ENCODE results near the gene MCEMP1. TPM values are rescaled to one million over a fixed set of nuclear protein-coding genes. Genes with fewer than 3 reads are reported as not detected.

The MCEMP1 gene
- polyA plus RNA-seq, 3 donors = 79.4 to 122 (median 104) TPM

DNA sequence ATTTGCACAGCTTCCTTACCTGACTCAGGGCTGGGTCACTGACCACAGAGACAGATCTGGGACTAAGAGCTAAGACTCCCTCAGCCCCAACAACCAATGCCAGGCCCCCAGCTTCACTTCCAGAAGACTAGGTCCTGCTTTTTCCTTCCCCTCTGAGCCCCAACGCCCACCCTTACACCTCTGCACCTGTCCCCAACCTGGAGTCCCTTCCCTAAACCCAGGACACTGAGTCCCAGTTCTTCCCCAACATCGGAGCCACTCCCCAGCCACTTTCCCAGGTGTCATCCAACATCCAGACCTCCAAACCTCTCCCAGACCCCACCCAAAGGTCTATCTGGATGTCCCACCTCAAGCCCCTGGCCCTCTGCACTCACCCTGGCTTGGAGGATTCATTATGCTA lies 22.1 kb downstream of the MCEMP1 start:
- TF ChIP-seq, protein P1, sequence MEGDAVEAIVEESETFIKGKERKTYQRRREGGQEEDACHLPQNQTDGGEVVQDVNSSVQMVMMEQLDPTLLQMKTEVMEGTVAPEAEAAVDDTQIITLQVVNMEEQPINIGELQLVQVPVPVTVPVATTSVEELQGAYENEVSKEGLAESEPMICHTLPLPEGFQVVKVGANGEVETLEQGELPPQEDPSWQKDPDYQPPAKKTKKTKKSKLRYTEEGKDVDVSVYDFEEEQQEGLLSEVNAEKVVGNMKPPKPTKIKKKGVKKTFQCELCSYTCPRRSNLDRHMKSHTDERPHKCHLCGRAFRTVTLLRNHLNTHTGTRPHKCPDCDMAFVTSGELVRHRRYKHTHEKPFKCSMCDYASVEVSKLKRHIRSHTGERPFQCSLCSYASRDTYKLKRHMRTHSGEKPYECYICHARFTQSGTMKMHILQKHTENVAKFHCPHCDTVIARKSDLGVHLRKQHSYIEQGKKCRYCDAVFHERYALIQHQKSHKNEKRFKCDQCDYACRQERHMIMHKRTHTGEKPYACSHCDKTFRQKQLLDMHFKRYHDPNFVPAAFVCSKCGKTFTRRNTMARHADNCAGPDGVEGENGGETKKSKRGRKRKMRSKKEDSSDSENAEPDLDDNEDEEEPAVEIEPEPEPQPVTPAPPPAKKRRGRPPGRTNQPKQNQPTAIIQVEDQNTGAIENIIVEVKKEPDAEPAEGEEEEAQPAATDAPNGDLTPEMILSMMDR (IDR thresholded peaks at IDR 0.05) = no peak
- H4K20me1 ChIP-seq (ENCODE audit: insufficient read depth, low read length) = no peaks in the 10 kb centered on the region
- peaks cover 4 to 10% (median 4%) of the 10 kb centered on the region in 3 donors for H3K27me3 Mint-ChIP-seq (ENCODE audit: low read depth in 3 of 3)
- peak overlapping the region; percentile 25 to 86 for H3K4me3 Mint-ChIP-seq
- H2AFZ ChIP-seq (ENCODE audit: insufficient read depth, low read depth, low read length, poor library complexity, severe bottlenecking) = no peak overlapping the region
- intact Hi-C loops (cut with micrococcal nuclease) = loop anchor here (5.0 kb wide), 2 partner anchors 38 to 43 kb away; no protein-coding TSS in a partner anchor
- H3K36me3 ChIP-seq (replicated peaks in 1 of 2; ENCODE audit: control insufficient read depth in 1 of 2, insufficient read depth in 2 of 2, low read length in 2 of 2) = no peaks in the 10 kb centered on the region
- H3K27ac ChIP-seq (ENCODE audit: low read depth in 1 of 2, low read length in 2 of 2) = no peak overlapping the region
- H3K9me3 ChIP-seq (replicated peaks in 1 of 2; ENCODE audit: control insufficient read depth in 1 of 2, insufficient read depth in 1 of 2, low read length in 2 of 2) = no peaks in the 10 kb centered on the region
- H3K9ac ChIP-seq (ENCODE audit: insufficient read depth, low read length, poor library complexity, severe bottlenecking) = no peak overlapping the region
- H3K4me2 ChIP-seq (replicated peaks; ENCODE audit: extremely low read depth, low read length, poor library complexity, severe bottlenecking) = no peak overlapping the region
- no peaks in the 10 kb centered on the region for H3K9me3 Mint-ChIP-seq
- H3K27me3 ChIP-seq (ENCODE audit: control insufficient read depth in 2 of 2, insufficient read depth in 2 of 2, low read length in 2 of 2) = no peaks in the 10 kb centered on the region
- peak in 1 of 3 donors; percentile 11 for DNase-seq
- H3K36me3 Mint-ChIP-seq = peaks cover 0 to 2% of the 10 kb centered on the region in 2 donors
- H3K4me1 Mint-ChIP-seq = peaks cover 58% of the 10 kb centered on the region
- peak overlapping the region in 6 of 7 donors; percentile 54 to 89 (median 80) for H3K27ac Mint-ChIP-seq
- peaks cover 53 to 60% of the 10 kb centered on the region in 2 donors for H3K4me1 ChIP-seq (ENCODE audit: control insufficient read depth in 1 of 2, insufficient read depth in 2 of 2, low read length in 2 of 2)
- no peaks in the 10 kb centered on the region for H3K79me2 ChIP-seq (ENCODE audit: insufficient read depth, low read length)
- no peak overlapping the region for H3K4me3 ChIP-seq (replicated peaks in 1 of 3; ENCODE audit: low read depth in 2 of 3, low read length in 3 of 3)
- WGBS (ENCODE audit: insufficient coverage) = 30% methylated on average over 2 of the region's 2 CpGs

DNA sequence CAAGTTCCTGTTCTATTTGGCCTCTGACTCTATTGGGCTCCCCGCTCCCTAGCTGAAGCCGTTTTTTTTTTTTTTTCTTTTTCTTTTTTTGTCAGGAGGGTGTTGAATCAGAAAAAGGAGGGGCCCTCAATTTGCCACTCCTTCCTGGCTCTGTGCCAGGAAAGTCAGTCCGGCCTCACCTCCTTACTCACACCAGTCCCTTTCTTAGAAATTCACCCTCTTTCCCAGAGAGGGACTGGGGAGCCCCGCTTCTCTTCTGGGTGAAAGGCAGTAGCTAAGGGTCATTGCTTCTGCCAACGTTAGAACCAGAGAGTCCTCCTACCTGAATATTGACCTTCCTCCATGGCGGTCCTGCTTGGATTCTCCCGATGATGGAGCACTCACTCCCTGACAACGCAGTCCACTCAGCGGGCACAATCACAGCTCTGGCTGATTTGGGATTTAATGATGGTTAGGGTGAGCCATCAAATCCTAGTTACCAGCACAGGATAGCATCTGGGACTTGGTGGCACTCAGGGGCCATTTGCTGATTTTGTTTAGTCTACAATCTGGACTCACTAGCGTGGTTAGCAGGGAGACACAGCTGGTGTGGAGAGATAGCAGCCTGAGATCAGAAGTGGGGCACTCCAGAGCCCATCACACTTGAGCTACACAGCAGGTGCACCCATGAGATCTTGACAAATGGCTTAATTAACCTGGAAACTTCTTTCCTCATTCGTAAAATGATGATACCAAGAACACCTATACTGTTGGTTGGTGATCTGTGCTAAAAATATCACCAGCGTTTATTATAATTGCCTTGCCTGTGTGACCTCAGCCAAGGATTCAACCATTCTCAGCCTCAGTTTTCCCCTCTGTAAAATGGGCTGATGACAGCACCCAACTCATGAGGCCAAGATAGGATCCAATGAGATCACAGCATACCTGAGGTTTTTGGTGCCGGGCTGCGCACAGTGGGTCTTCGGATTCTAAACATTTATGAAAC lies 22.8 kb downstream of the MCEMP1 start:
- Mint-ChIP-seq H3K27ac (peak overlapping the region in 5 of 7 donors; percentile 54 to 89 (median 86)), H3K9me3 (no peaks in the 10 kb centered on the region), H3K4me1 (peaks cover 58% of the 10 kb centered on the region), H3K27me3 (ENCODE audit: low read depth in 3 of 3) (peaks cover 4 to 10% (median 4%) of the 10 kb centered on the region in 3 donors), H3K4me3 (peak overlapping the region; percentile 25 to 86), H3K36me3 (peaks cover 0 to 2% of the 10 kb centered on the region in 2 donors)
- Histone ChIP-seq H3K36me3 (replicated peaks in 1 of 2; ENCODE audit: control insufficient read depth in 1 of 2, insufficient read depth in 2 of 2, low read length in 2 of 2) (no peaks in the 10 kb centered on the region), H3K27me3 (ENCODE audit: control insufficient read depth in 2 of 2, insufficient read depth in 2 of 2, low read length in 2 of 2) (no peaks in the 10 kb centered on the region), H4K20me1 (ENCODE audit: insufficient read depth, low read length) (no peaks in the 10 kb centered on the region), H3K4me1 (ENCODE audit: control insufficient read depth in 1 of 2, insufficient read depth in 2 of 2, low read length in 2 of 2) (peaks cover 54 to 61% of the 10 kb centered on the region in 2 donors), H3K79me2 (ENCODE audit: insufficient read depth, low read length) (no peaks in the 10 kb centered on the region), H3K27ac (ENCODE audit: low read depth in 1 of 2, low read length in 2 of 2) (no peak overlapping the region), H2AFZ (ENCODE audit: insufficient read depth, low read depth, low read length, poor library complexity, severe bottlenecking) (no peak overlapping the region), H3K4me3 (replicated peaks in 1 of 3; ENCODE audit: low read depth in 2 of 3, low read length in 3 of 3) (no peak overlapping the region), H3K9me3 (replicated peaks in 1 of 2; ENCODE audit: control insufficient read depth in 1 of 2, insufficient read depth in 1 of 2, low read length in 2 of 2) (no peaks in the 10 kb centered on the region), H3K9ac (ENCODE audit: insufficient read depth, low read length, poor library complexity, severe bottlenecking) (no peak overlapping the region), H3K4me2 (replicated peaks; ENCODE audit: extremely low read depth, low read length, poor library complexity, severe bottlenecking) (no peak overlapping the region)
- 85% methylated on average over 3 of the region's 15 CpGs for WGBS (ENCODE audit: insufficient coverage)
- TF ChIP-seq, protein P1 (IDR thresholded peaks at IDR 0.05) = no peak
- intact Hi-C loops (cut with micrococcal nuclease) = loop anchor here (5.0 kb wide), 3 partner anchors 38 to 53 kb away; no protein-coding TSS in a partner anchor
- DNase-seq = peak; percentile 47 to 70 (median 61)
